Activated CD4-positive, CD25-positive, alpha-beta regulatory T cell treated with anti-CD3 and anti-CD28 coated beads, Interleukin-2, amount 50 U/mL, for 72 hours (primary cell): ENCODE measurements around the gene PRKAG2.
"Not testable (repeated sequence)": the region's sequence is repeated elsewhere in the genome, so short reads cannot be mapped to it uniquely, and the experiment has no call there.

Source experiments
- DNase-seq: peaks from one replicate; pipeline ENCODE4 v3.0.0; 2021

Gene PRKAG2

DNA sequence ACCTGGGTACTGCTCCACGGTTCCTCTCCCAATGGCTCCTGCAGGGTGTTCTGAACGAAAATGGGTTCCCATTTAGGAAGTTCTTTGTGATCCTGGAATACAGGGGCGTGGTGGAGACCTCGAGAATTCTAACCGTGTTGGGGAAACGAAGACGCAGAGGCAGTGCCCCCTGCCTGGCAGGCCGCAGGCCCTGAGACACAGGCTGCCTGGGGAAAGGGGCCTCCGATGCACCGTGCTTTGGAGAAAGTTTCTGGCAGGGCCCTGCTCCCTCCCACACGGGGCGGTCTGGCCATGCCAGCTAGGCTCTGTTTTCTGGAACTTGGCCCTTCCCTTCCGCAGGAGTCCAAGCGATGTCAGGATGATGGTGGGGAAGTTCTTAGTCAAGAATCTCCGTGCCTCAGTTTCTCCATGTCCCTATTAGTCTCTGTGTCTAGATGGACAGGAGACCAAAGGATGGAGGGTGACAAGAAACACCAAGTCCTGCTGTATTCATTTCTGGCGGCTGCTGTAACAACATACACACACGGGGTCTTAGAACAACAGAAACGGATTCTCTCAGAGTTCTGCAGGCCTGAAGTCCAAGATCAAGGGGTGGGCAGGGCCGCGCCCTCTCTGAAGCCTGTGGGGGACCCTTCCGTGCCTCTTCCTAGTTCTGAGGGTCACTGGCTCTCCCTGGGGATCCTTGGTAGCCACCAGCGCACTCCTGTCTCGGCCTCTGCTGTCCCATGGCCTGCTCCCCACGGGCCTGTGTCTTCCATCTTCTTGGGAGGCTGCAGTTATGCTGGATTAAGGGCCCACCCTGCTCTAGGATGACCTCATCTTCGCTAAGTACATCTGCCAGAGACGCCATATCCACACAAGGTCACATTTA, 27.7 kb downstream of the PRKAG2 start:
- DNase-seq: no peak

DNA sequence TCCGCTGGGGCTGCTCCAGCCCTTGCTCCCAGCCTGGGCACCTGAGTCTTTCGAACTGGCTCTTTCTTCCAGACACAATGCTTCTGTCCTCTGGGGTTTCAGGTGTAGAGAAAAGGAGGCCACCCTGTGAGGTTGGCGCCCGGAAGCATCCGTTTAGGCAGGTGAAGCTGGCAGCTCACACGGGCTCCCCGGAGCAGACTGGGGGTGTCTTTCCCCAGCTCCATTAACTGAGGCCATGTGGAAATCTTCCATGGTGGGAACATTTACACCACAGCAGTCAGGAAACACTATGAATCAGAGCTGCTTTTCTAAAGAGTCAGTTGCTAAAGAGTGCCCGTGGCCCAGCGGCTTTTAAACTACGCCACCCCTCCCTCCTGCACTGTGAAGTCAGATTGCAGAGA, 29.2 kb downstream of the PRKAG2 start:
- no peak for DNase-seq

DNA sequence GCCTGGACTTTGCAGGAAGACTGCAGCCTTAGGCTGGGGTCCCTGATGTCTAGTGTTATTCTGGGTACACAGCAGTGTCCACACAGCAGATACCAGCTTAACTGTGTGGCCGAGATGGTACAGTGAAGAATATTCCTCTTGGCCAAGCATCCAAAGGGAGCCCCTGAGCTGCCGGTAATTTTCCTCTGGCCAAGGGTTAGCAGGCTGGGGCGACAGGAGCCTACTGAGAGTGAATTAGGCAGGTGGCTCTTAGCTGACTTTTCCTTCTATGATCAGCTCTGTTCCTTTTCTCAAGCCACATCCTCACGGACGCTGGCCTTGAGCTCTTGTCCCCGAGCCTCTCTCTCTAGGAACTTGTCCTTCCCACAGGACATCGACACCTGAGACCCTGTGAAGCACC, 29.8 kb downstream of the PRKAG2 start:
- no peak for DNase-seq

DNA sequence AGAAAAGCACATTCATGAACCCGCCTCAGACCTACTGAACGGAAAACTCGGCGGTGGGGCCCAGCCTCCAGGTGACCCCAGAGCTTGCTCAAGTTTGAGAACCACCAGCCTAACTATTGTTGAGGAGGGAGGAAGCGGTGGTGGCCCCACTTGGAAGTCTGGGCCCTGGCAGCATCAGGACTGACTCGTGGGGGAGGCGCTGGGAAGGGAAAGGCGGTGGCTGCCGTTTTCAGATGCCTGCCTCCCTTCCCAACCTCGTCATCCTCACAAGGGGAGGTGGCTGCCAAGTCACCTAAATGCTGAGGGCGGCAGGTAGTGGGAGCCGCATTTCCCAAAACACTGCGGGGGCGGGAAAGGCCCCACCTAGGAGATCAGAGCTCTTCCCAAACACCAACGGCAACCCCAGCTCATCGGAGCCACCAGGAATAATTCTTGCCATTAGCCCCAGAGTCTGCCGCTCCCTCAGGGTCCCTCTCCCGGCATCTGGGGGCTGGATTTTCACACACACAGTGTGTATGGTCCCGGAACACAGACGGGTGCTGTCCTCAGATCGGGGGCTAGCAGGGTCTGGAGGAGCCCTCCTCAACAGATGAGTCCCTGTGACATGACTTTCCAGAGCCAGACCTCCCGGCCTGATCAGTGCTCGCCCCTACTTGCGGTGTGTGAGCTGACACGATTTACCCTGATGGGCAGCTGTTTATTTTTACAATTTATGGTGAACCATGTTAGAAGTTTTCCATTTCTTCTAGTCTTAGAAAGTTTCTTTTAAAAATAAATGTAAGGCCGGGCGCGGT, 31.3 kb downstream of the PRKAG2 start:
- no peak for DNase-seq

DNA sequence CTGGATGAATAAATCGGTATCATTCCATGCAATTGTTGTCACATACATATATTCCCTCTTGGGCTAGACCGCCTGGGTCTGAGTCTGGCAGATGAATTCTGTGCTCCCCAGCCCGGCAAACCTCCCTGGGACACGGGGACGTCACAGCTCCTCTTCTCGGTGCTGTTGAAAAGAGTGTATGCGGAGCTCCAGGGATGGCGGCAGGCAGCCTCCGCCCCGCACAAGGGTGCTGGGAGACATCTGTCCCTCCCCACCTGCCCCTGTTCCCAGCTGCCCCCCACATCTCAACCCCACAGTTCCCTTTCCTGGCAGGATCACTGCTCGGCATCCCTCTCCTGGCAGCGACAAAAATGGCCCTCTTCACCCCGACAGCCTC, 32.1 kb downstream of the PRKAG2 start:
- DNase-seq: no peak

DNA sequence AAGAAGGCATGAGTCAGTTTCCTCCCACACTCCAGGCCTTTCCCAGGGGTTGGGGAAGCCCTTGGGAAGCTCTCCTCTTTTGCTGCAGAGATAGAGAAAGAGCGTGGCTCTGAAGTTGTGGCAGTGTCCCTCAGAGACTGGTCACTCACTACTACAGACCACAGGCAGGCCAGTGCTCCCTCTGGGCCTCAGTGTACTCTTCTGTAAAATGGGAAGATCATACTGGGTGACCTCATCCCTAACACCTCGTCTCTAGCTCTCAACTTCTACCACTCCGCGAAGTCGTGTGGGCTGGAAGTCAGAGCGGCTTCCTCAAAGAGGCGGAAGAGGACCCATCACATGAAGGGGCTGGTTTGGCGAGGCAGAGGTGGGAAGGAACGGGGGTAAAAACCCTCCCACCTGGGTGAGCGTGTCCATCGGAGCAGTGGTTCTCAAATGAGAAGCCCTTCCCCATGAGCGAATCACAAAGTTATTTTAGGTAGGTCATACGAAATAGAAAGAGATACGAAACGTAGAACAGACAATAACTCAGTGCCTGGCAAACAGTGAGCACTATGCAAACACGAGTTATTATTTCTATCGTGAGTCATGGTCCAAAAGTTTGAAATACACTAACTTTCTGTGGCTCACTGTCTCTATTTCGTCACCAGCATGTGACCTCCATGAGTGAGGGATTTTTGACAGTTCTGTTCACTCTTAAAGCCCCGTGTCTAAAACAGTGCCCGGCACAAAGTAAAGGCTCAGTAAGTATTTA, 32.7 kb downstream of the PRKAG2 start:
- DNase-seq: no peak

DNA sequence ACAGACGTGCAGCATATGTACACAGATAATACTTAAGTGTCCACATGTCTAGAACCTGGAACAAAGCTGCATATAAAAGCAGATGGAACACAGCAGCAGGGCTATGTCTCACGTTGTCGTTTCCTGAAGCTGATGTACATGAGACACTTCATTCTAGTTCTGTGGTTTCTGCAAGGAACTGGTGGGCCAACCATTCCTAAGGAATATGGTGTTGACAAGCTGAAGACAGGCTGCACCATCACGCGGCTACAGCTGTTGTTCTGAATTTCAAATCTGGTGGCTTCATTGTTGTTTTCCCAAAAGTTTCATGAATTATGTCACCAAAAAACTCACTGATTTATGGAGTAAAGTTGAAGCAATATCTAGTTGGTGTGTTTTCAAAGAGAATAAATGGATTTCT, 33.7 kb downstream of the PRKAG2 start:
- no peak for DNase-seq

DNA sequence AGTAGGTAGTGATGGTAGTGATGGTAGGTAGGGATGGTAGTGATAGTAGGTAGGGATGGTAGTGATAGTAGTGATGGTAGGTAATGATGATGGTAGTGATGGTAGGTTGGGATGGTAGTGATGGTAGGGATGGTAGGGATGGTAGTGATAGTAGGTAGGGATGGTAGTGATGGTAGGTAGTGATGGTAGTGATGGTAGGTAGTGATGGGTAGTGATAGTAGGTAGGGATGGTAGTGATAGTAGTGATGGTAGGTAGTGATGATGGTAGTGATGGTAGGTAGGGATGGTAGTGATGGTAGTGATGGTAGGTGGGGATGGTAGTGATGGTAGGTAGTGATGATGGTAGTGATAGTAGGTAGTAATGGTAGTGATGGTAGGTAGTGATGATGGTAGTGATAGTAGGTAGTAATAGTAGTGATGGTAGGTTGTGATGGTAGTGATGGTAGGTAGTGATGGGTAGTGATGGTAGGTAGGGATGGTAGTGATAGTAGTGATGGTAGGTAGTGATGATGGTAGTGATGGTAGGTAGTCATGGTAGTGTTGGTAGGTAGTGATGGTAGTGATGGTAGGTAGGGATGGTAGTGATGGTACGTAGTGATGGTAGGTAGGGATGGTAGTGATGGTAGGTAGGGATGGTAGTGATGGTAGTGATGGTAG, 35.4 kb downstream of the PRKAG2 start:
- not testable (repeated sequence) for DNase-seq

DNA sequence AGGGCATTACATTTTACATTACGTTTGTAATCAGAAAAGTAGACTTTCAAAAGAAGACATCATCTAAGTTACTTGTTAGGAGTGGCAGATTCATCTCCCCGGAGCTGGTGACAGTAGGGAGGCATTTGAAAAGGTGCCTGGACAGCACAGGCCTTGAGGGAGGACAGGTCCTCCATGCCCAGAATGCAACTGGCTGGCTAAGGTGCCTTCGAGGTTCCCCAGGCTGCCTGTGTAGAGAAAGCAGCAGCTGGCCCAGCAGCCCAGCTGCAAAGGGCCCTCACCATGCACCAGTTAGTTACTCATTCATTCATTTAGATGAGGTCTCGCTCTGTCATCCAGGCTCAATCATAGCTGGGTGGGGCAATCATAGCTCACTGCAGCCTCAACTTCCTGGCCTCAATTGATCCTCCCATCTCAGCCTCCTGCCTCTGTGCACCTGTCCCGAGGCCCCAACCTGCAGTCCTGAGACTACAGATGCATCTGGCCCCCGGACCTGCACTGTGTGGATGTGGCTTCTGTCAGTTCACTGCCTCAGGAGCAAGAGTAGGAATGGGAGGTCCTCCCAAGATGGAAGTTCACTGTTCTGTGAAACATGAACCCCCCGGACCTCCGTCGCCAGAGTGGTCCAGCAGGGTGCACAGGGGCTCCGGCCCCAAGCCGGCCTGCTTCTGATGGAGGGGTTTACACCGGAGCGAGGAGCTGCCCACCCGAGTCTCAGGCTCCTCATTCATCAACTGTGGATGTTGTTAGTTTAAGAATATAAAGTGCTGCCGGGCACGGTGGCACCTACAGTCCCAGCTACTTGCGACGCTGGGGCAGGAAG, 36.6 kb downstream of the PRKAG2 start:
- no peak for DNase-seq

DNA sequence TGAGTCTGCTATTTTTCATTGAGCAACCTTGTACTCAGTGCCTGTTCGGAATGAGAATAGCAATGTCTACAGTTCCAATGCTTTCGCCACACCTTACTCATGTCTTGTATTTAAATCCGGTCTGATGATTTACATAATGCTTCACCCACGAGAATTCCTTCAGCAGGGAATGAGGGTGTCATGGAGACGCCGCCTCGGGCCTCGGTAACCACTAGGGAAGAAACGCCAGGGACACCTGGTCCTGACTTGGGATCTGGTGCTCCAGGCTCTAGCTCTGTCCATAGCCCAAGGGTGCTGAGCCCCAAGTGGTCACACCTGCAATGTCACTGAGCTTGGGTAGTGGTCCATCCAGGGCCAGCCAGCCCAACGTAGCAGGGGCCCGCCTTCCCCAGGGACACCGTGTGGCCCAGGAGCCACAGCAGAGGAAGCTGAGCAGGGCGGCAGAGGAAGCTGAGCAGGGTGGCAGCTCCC, 37.4 kb downstream of the PRKAG2 start:
- DNase-seq: no peak

DNA sequence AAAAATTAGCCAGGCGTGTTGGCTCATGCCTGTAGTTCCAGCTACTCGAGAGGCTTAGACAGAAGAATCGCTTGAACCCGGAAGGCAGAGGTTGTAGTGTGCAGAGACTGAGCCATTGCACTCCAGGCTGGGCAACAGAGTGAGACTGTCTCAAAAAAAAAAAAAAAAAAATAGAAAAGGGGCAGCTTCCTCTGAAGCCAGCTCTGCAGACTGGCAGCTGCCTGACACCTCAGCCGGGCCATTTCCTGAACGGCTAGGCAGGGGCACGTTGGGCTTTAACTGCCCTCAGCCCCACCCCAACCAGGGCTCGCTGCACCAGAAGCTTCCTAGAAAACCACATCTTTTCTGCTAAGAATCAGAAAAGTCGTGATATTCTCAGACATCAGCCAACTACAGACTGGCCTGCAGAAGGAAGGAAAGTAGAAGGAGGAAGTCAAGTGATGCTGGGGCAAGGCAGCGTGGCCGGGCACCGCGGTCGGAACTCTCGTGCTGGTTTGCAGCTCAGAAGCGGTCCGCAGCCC, 38.0 kb downstream of the PRKAG2 start:
- DNase-seq: peak; percentile 48

DNA sequence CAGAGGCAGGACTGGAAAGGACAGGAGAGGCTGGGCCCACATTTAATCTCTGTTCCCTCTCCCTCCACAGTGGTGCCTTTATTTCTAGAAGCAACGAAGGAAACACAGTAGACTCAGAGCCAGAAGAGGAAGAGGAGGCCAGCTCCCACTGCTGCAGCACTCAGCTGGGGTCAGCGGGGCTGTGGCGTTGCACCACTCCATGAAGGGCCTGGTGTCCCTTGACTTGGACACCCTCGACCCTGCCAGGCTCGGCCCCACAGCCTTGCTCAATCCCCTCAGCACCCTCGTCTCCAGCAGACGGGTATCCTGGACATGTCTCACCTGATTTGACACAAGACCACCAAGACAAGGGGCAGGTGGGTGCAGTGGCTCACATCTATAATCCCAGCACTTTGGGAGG, 38.8 kb downstream of the PRKAG2 start:
- DNase-seq: no peak

DNA sequence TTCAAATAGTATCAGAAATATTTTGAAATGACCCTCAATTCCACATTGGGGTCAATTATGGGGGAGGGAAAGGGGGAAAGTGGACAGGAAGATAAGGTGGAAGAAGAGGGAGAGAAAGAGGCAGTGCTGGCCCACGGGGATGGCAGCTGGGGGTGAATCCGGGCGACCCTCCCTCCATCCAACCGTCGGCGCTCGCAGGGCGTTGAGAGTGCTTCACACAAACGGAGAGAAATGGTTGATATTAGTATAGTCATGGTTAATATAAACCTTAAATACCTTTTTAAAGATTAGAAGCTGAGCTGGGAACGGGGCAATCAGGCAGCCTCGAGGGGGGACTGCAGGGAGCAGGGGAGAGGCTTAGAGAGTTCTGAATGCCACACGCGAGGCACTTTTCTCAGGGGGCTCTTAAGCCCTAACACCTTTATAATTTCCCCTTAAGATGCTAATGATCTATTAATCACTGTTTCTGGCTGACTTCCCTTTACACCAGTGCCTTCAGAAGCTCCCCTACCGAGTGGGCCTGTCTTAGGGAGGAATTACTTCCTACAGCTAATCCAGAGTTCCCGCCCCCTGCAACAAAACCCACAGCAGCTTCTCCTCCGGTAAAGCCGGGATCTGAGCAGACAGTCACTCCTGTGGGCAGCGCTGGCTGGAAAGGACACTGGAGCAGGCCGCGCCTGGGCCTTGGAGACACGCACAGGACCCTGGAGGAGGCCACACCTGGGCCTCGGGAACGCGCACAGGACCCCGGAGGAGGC, 39.5 kb downstream of the PRKAG2 start:
- no peak for DNase-seq

DNA sequence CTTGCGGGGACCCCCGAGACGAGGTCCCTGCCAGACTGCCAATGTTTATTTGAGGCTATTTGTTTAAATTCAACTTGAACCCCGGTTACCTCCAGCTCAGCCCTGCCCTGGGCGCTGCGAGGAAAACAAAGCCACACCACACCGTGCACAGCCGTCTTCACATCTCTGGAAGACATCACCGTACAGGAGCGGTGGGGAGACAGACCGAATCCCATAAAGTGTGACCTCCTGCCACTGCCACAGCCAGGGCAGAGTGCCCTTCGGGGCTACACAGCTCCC, 40.0 kb downstream of the PRKAG2 start:
- no peak for DNase-seq

DNA sequence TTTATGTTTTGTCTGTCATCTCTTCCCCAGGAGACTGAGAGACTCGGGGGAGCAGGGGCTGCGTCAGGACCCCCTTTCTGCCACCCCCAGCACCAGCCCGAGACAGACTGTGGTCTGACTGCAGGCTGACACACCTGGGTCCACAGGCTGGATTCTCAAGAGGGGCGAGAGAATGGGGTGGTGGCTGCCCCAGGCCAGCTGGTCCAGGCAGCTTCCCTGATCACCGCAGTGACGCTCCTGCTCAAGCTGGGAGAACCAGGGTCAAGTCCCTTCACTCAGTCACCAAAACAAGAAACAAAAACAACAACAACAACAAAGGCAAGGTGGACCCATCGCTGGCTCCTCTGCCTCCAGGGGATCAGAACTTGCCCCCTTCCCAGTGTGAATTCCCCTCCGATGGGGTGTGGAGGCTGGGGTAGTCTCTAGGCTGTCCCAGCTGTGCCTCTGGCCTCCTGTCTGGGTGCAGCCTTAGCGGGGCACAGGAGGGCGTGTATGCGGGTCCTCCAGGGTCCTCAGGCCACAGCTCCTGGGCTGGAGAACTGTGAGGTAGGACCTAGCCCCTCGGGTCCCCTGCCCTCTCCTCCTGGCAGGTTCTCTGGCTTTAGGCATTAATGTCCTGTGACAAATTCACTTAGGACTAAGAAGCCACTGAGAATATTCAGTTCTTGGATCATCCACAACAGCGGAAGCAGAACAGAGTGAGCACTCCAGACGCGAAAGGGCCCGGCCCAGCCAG, 40.6 kb downstream of the PRKAG2 start:
- no peak for DNase-seq

DNA sequence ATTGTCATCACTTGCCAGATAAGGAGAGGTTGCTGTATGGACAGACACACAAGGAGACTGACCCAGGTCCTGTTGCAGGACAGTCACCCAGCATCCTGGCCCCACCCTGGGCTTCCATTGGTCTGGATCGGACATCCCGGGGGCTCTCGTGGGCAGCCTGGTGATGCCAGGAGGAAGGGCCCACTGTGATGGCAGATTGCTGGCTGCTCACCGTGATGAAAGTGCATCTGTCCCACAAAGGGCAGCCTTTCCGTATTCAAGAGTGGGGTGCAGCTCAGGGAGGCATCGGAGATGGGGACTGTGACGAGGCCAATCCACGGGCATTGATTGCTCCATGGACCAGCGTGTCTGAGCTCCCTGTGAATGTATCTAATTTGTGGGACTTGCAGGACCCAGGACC, 41.3 kb downstream of the PRKAG2 start:
- DNase-seq: no peak

DNA sequence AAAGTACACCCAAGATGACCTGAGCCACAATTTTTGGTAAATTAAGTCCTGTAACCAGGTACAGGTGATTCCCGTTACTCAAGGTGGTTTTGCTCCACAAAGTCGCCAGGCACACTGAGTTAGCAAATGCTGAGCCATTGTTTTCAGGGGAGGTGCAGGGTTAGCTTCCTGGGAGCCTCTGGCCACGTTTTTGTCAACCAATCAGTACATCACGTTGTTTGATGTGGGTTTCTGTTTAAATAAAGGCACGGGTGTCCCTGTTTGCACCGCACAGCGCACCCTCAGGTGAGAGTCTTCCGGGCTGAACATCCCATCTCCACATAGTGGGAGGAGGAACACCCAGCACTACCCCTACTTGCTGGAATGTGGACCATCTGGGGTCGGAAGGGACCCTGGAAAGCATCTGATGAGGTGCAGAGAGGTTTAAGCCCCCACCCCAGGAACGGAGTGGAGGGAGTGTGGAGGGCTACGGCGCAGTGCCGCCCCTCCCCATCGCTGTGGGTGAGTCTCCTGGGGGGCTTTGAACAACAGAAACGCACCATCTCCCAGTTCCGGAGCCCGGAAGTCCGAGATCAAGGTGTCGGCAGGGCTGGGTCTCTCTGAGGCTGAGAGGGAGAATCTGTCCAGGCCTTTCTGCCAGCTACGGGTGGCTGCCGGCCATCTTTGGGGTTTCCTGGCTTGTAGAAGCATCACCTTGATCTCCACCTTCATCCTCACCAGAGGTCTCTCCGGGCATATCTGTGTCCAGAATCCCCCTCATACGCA, 42.5 kb downstream of the PRKAG2 start:
- no peak for DNase-seq

DNA sequence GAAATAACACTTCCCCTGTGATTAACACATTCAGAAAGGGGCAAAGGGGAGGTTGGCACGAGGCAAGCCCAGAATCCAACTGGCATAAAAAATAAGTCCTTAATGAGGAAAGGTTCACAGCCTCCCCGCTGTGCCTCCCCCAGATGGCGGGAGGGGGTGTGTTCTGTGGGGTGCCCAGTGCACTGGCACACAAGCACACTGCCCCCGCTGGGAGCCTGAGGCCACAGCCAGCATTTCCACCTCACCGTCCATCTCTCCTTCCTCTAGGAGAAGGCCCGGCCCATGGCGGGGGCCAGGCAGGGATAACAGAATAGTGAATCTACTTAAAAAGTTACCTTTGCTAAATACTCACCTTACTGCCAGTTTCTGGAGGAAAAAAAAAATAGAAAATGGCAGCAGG, 43.2 kb downstream of the PRKAG2 start:
- no peak for DNase-seq

DNA sequence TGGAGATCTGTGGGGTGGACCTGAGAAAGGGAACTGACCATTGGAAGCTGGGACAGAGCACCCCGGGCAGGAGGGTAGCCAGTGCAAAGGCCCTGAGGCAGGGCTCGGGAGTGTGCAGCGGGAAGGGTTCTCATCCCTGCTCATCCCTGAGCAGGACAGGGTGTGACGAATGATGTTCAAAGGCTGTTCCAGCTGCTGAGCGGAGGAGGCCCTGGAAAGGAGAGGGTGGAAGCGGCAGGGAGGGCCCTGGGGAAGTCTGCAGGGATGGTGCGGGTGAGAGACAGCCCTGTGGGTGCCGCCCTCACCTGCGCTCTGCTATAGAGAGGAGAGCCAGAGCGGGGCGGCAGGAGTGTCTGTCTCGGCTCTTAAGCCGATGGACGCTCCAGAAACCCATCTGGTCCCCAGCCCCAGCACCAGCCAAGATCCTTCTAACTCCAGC, 43.7 kb downstream of the PRKAG2 start:
- DNase-seq: no peak

DNA sequence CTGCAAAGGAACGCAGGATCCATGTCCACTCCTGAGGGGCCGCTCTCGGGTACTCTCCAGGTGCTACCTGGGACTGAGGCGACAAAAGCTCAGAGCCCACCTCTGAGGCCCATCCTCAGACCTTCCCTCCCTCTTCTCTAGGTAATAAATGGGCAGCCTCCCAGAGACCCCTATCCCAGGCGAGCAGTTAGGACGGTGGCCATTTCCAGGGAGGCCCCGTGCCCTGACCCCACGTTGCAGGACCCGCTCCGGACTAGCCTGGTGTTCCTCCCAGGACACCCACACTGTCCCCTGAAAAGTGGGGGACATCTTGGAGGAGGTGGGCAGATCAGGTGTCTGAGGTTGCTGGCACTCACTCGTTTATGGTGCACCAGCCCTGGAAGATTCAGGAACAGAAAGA, 44.3 kb downstream of the PRKAG2 start:
- no peak for DNase-seq
